K562 (cell line): ENCODE measurements around the gene MRPL3. TPM values are rescaled to one million over a fixed set of nuclear protein-coding genes. Genes with fewer than 3 reads are reported as not detected.

Experiments used
- ATAC-seq: fragments of 200-7000 bp; cut with Tn5 transposase; 3 replicates; pipeline ENCODE4 v1.9.1; 2020; ENCODE audit warnings: moderate library complexity
- BruUV-seq: library from RNA; stranded (reverse); fragments of 400-500 nt; replicated peaks from 2 replicates; lab custom pipeline; 2021; lab: Mats Ljungman, UMichigan
- CTCF ChIA-PET: fragments of 300-600 bp; formaldehyde crosslinking; extraction: SDS; loops from one replicate; lab custom pipeline; 2021; ENCODE audit warnings: low intra/inter-chr PET ratio; lab: Yijun Ruan, JAX
- POLR2A ChIA-PET: fragments of 300-600, 350-650 bp; sonication (Branson Sonifier 250); formaldehyde crosslinking; extraction: SDS; loops from one replicate; lab custom pipeline; 2021; ENCODE audit warnings: antibody characterized with exemption, inconsistent platforms; lab: Yijun Ruan, JAX
- DNase-seq, 4 experiments: peaks; one replicate each; pipeline versions ENCODE4 v3.0.0 to v3.0.0-alpha.2; 2011 to 2018; ENCODE audit warnings: low spot score in 3 of 4, mixed read lengths in 3 of 4; ENCODE audit errors: extremely low read depth in 1 of 4
- FAIRE-seq: peaks from 2 replicates; lab custom pipeline; 2011; peaks lifted over from hg19 to GRCh38; lab: Jason Lieb, UNC
- H2AFZ ChIP-seq: 2 replicates; pipeline ENCODE4 v1.6.0; 2011; ENCODE audit warnings: low read depth, low read length, control low read depth, inconsistent platforms
- H3K27ac ChIP-seq: fragments of 200-600 bp; 3 replicates; pipeline ENCODE4 v1.8.0; 2011; ENCODE audit warnings: low read depth, mild to moderate bottlenecking, control low read depth, inconsistent platforms, low read length, moderate library complexity, mixed read lengths; ENCODE audit errors: extremely low read depth
- H3K27me3 ChIP-seq, 2 experiments: fragments of 300-600 bp in 1 of 2; 2 replicates in 1 of 2; 3 replicates in 1 of 2; pipeline versions ENCODE4 v1.6.0 to v1.8.0; 2011; ENCODE audit warnings: inconsistent platforms in 2 of 2, low read length in 2 of 2, mild to moderate bottlenecking in 1 of 2, mixed read lengths in 1 of 2, moderate library complexity in 1 of 2; ENCODE audit not compliant: control insufficient read depth in 2 of 2, insufficient read depth in 2 of 2
- H3K36me3 ChIP-seq: fragments of 300-600 bp; 3 replicates; pipeline ENCODE4 v1.8.0; 2011; ENCODE audit warnings: mild to moderate bottlenecking, low read length, inconsistent platforms; ENCODE audit not compliant: control insufficient read depth, insufficient read depth
- H3K4me1 ChIP-seq, 2 experiments: fragments of 200-600 bp in 1 of 2; replicated peaks in 1 of 2; 2 replicates in 1 of 2; 3 replicates in 1 of 2; pipeline versions ENCODE4 v1.5.1 to v1.8.0; 2011; ENCODE audit warnings: inconsistent platforms in 2 of 2, low read length in 2 of 2, mild to moderate bottlenecking in 1 of 2, mixed read lengths in 1 of 2, moderate library complexity in 1 of 2; ENCODE audit not compliant: control insufficient read depth in 2 of 2, insufficient read depth in 2 of 2
- H3K4me2 ChIP-seq: 2 replicates; pipeline ENCODE4 v1.6.1; 2011; ENCODE audit warnings: low read length, control low read depth, inconsistent platforms, mixed read lengths; ENCODE audit not compliant: insufficient read depth
- H3K4me3 ChIP-seq: fragments of 200-600 bp; sonication (generic), shearing (Covaris generic); 2 replicates; pipeline ENCODE4 v1.5.1; 2016; ENCODE audit warnings: control low read depth, inconsistent platforms
- H3K79me2 ChIP-seq: fragments of 200-600 bp; 3 replicates; pipeline ENCODE4 v1.8.0; 2011; ENCODE audit warnings: low read length, inconsistent platforms; ENCODE audit not compliant: control insufficient read depth, insufficient read depth
- H3K9ac ChIP-seq, 2 experiments: 2 replicates each; pipeline versions ENCODE4 v1.6.0 to v1.6.1; 2011; ENCODE audit warnings: low read depth in 2 of 2, low read length in 2 of 2, control low read depth in 1 of 2, inconsistent platforms in 1 of 2, mild to moderate bottlenecking in 1 of 2, mixed read lengths in 1 of 2; ENCODE audit not compliant: insufficient read depth in 1 of 2
- H3K9me1 ChIP-seq: one replicate; pipeline ENCODE4 v1.6.0; 2011; ENCODE audit warnings: inconsistent platforms, mild to moderate bottlenecking, low read length, moderate library complexity; ENCODE audit not compliant: control insufficient read depth, insufficient read depth
- H3K9me3 ChIP-seq: replicated peaks from 2 replicates; pipeline ENCODE4 v1.5.1; 2011; ENCODE audit warnings: low read depth, low read length, inconsistent platforms; ENCODE audit not compliant: control insufficient read depth, insufficient read depth
- H4K20me1 ChIP-seq: replicated peaks from 2 replicates; pipeline ENCODE4 v1.6.1; 2011; ENCODE audit warnings: low read length, inconsistent platforms, mixed read lengths; ENCODE audit not compliant: control insufficient read depth, insufficient read depth
- ETS2 ChIP-seq: IDR thresholded peaks from 2 replicates; pipeline ENCODE4 v1.6.1; 2016; ENCODE audit warnings: borderline replicate concordance, missing genetic modification characterization, mild to moderate bottlenecking, moderate library complexity, missing compliant biosample characterization; ENCODE audit not compliant: poor library complexity, severe bottlenecking
- GTF2F1 ChIP-seq: IDR thresholded peaks from 2 replicates; pipeline ENCODE4 v1.6.1; 2011; ENCODE audit warnings: low read depth, low read length, improper control_type of control experiment
- ZNF224 ChIP-seq: sonication (generic); formaldehyde crosslinking; IDR thresholded peaks from 2 replicates; pipeline ENCODE4 v1.8.0; 2022; ENCODE audit warnings: mild to moderate bottlenecking, missing genetic modification reagents
- ZNF584 ChIP-seq: fragments of 200-800 bp; sonication (Bioruptor generic); IDR thresholded peaks from 2 replicates; pipeline ENCODE4 v1.6.1; 2016; ENCODE audit warnings: low read depth, mild to moderate bottlenecking, missing genetic modification characterization, missing compliant biosample characterization
- WGBS: fragments of 100-300 bp; shearing (Covaris generic); methylation state at CpG from one replicate; pipeline ENCODE4 v1.1.6; 2016; ENCODE audit warnings: low coverage, mixed read lengths; ENCODE audit not compliant: insufficient coverage; ENCODE audit errors: missing lambda C conversion rate; 5-methylcytosine and 5-hydroxymethylcytosine counted together
- in situ Hi-C: fragments of 300-500 bp; cut with MboI; formaldehyde crosslinking; loops from 4 replicates; pipeline ENCODE4 v1.15.0; 2018; ENCODE audit warnings: inconsistent platforms, mixed read lengths
- intact Hi-C: fragments of 100-400 bp; cut with micrococcal nuclease; formaldehyde crosslinking; loops from 2 replicates; pipeline ENCODE4 v1.14.2; 2022
- polyA plus RNA-seq, 8 experiments: library from polyadenylated mRNA; depleted of rRNA in 4 of 8; stranded (reverse) in 5 of 8; unstranded in 3 of 8; fragments of >200 nt; fragmentation: Nextera tagmentation in 2 of 8; fragmentation: Illumina TruSeq in 1 of 8; extraction: Ambion mirVana in 2 of 8; extraction: Trizol in 1 of 8; gene quantifications; 2 replicates each; pipeline versions ENCODE4 v1.2.1 to v1.2.3, GENCODE V29; 2011 to 2014; ENCODE audit warnings: inconsistent platforms in 1 of 8, missing spikeins in 1 of 8
- total RNA-seq, 7 experiments: library from RNA; depleted of rRNA in 6 of 7; stranded (reverse); fragments of >200 nt in 6 of 7; fragmentation: Illumina TruSeq in 2 of 7; extraction: Trizol in 2 of 7; gene quantifications; 2 replicates each; pipeline versions ENCODE4 v1.2.1 to v1.2.3, GENCODE V29; 2011 to 2021; ENCODE audit warnings: low replicate concordance in 1 of 7
- TF ChIP-seq, protein P1 (sequence below): fragments of 450-650 bp; formaldehyde crosslinking; IDR thresholded peaks from 2 replicates; pipeline ENCODE4 v1.4.0; 2020; ENCODE audit warnings: mild to moderate bottlenecking, moderate library complexity
- TF ChIP-seq, protein P2 (sequence below): fragments of 250-450 bp; sonication (Bioruptor Pico); IDR thresholded peaks from 2 replicates; pipeline ENCODE4 v1.8.0; 2022; ENCODE audit warnings: moderate library complexity, mild to moderate bottlenecking, inconsistent platforms
- TF ChIP-seq, protein P3 (sequence below): sonication (generic); formaldehyde crosslinking; IDR thresholded peaks from 2 replicates; pipeline ENCODE4 v1.8.0; 2022; ENCODE audit warnings: mild to moderate bottlenecking, missing genetic modification reagents
- TF ChIP-seq, protein P4 (sequence below): fragments of 250-450 bp; sonication (Bioruptor Pico); IDR thresholded peaks from 2 replicates; pipeline ENCODE4 v1.8.0; 2021; ENCODE audit warnings: moderate library complexity, mild to moderate bottlenecking, inconsistent platforms

The MRPL3 gene
- total and polyA plus RNA-seq, 9 of the 15 experiments (the other 6 are each of a cell fraction or from before 2014, with no cell fraction given) = 81.7 to 340 (median 190) TPM

DNA sequence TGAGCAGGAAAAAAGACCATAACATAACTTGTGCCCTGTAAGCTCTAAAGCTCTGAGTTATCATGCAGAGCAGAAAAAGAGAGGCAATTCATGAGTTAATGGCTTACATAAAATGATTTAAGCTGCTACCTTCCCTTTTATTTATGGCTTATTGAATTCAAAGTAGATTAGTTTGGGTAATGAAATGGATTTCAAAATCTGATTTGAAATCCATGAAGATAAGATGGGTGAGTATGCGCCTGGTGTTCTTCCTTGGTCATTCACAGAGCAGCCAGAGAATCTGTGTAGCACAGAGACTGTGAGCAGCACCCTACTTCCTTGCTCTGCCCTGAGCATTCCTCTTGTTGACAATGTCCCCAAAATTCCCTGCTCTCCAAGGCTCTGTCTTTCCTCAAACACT, 36.2 kb upstream of the MRPL3 start (continued):
- TF ChIP-seq, protein P1, sequence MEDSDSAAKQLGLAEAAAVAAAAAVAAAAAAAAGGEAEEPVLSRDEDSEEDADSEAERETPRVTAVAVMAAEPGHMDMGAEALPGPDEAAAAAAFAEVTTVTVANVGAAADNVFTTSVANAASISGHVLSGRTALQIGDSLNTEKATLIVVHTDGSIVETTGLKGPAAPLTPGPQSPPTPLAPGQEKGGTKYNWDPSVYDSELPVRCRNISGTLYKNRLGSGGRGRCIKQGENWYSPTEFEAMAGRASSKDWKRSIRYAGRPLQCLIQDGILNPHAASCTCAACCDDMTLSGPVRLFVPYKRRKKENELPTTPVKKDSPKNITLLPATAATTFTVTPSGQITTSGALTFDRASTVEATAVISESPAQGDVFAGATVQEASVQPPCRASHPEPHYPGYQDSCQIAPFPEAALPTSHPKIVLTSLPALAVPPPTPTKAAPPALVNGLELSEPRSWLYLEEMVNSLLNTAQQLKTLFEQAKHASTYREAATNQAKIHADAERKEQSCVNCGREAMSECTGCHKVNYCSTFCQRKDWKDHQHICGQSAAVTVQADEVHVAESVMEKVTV (CRISPR knock-in tag) = no peak
- TF ChIP-seq ZNF224 (CRISPR knock-in tag) (no peak), ETS2 (tag) (no peak)

DNA sequence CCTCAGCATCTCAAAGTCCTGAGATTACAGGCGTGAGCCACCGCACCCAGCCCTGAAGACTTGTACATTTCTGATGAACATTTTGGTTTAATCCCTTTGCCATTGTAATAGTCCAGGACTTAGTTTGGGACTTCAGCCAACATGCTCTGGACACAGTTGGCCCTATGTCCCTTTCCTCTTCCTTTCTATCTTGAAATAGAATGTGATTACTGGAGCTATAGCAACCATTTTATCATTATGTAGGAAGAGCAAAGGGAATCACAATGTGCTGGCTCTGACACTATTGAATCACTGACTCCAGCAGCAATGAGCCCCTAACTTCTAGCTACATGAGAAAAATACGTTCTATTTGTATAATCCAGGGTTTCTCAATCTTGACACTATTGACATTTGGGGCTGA, 34.8 kb upstream of the MRPL3 start:
- ATAC-seq = no peak
- CTCF ChIA-PET = no interaction called here
- Histone ChIP-seq H2AFZ (no peak overlapping the region), H3K4me1 (no peaks in the 10 kb centered on the region), H3K36me3 (no peaks in the 10 kb centered on the region)
- FAIRE-seq = no peak
- in situ Hi-C loops = no loop called here
- TF ChIP-seq ZNF584 (CRISPR knock-in tag) (no peak), GTF2F1 (no peak)
- TF ChIP-seq, protein P2, sequence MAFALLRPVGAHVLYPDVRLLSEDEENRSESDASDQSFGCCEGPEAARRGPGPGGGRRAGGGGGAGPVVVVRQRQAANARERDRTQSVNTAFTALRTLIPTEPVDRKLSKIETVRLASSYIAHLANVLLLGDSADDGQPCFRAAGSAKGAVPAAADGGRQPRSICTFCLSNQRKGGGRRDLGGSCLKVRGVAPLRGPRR (CRISPR knock-in tag) = no peak
- TF ChIP-seq, protein P3, sequence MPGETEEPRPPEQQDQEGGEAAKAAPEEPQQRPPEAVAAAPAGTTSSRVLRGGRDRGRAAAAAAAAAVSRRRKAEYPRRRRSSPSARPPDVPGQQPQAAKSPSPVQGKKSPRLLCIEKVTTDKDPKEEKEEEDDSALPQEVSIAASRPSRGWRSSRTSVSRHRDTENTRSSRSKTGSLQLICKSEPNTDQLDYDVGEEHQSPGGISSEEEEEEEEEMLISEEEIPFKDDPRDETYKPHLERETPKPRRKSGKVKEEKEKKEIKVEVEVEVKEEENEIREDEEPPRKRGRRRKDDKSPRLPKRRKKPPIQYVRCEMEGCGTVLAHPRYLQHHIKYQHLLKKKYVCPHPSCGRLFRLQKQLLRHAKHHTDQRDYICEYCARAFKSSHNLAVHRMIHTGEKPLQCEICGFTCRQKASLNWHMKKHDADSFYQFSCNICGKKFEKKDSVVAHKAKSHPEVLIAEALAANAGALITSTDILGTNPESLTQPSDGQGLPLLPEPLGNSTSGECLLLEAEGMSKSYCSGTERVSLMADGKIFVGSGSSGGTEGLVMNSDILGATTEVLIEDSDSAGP (CRISPR knock-in tag) = no peak
- TF ChIP-seq, protein P4, sequence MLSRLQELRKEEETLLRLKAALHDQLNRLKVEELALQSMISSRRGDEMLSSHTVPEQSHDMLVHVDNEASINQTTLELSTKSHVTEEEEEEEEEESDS (CRISPR knock-in tag) = no peak
- TF ChIP-seq, all 486 proteins: peak for 0
- no peaks in the 10 kb centered on the region for H3K79me2 ChIP-seq
- no peak overlapping the region for H3K9ac ChIP-seq
- no peak overlapping the region for H3K4me2 ChIP-seq
- no TSS peak for BruUV-seq
- intact Hi-C loops = no loop called here
- H3K27me3 ChIP-seq = no peaks in the 10 kb centered on the region; a peak in 1 of 5 replicates
- H4K20me1 ChIP-seq = no peaks in the 10 kb centered on the region
- no peak overlapping the region for H3K27ac ChIP-seq
- H3K4me3 ChIP-seq = no peak overlapping the region
- DNase-seq = no peak
- no peaks in the 10 kb centered on the region for H3K9me3 ChIP-seq
- H3K9me1 ChIP-seq = no peaks in the 10 kb centered on the region
- 0% methylated on average over 1 of the region's 3 CpGs for WGBS
- POLR2A ChIA-PET = no interaction called here
